ENCODE data around the gene ZNF362. TPM values are rescaled to one million over a fixed set of nuclear protein-coding genes. Genes with fewer than 3 reads are reported as not detected.

The ZNF362 gene
- total and polyA plus RNA-seq, 7 donors: 6.5 to 20.9 (median 15.2) TPM

DNA sequence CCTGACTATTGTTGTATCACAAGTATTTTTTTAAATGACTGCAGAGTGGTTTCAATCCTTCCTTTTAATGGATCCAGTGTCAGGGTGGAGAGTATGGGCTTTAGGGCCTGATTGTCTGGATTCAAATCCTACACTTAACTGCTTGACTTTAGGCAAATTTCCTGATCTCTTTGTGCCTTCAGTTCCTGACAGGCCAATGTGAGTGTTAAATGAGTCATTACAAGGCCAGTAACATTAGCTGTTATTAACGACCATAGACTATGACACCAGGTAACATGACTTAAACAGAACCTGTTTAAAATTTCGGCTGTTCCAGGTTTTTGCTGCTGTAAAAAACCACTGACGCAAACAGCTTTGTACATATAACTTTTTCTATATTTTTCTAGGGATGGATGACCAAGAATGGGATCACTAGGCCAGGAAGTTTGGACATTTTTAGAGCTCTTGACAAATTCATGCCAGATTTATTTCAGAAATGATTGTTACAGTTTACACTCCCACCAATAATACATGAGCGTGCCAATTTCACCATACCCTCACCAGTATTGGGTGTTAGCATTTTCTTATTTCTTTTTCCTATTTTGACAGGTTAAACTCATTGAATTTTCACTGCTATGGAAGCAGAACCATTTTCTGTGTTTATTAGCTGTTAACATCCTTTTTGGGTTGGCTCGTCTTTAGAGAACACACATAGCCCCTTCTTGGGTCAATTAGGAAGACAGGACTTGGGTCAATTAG, 11.3 kb downstream of the ZNF362 start:
- WGBS, 3 donors: 78 to 87% (median 85%) methylated on average over 5 of the region's 5 CpGs
- ATAC-seq (no peak), DNase-seq (no peak)
- H3K4me1 ChIP-seq: peaks cover 6% of the 10 kb centered on the region
- TF ChIP-seq CTCF (IDR thresholded peaks at IDR 0.05): no peak
- peaks cover 0 to 17% of the 10 kb centered on the region in 2 donors for H3K36me3 ChIP-seq (ENCODE audit: insufficient read depth in 1 of 2, low read depth in 1 of 2)
- H3K9me3 ChIP-seq: no peaks in the 10 kb centered on the region
- no peak overlapping the region for H3K4me3 ChIP-seq
- intact Hi-C loops (cut with DNase I): no loop called here
- no peak overlapping the region for H3K27ac ChIP-seq
- no peaks in the 10 kb centered on the region for H3K27me3 ChIP-seq (ENCODE audit: insufficient read depth in 3 of 3, low read length in 2 of 3)

GRCh38 chr1:33268457-33268856, 12.2 kb downstream of the ZNF362 start:
- Histone ChIP-seq H3K36me3 (ENCODE audit: insufficient read depth in 1 of 2, low read depth in 1 of 2) (peaks cover 0 to 17% of the 10 kb centered on the region in 2 donors), H3K4me1 (peaks cover 6% of the 10 kb centered on the region), H3K27ac (no peak overlapping the region), H3K4me3 (no peak overlapping the region), H3K27me3 (ENCODE audit: insufficient read depth in 3 of 3, low read length in 2 of 3) (no peaks in the 10 kb centered on the region), H3K9me3 (no peaks in the 10 kb centered on the region)
- TF ChIP-seq CTCF (IDR thresholded peaks at IDR 0.05): no peak
- intact Hi-C loops (cut with DNase I): no loop called here
- 74 to 80% (median 77%) methylated on average over 2 of the region's 2 CpGs for WGBS, 3 donors
- DNase-seq: no peak
- ATAC-seq: no peak

- peaks cover 0 to 17% of the 10 kb centered on the region in 2 donors for H3K36me3 ChIP-seq (ENCODE audit: insufficient read depth in 1 of 2, low read depth in 1 of 2)
- no peak for DNase-seq
- WGBS, 3 donors: 38 to 62% (median 51%) methylated on average over 5 of the region's 5 CpGs
- intact Hi-C loops (cut with DNase I): no loop called here
- no peak for TF ChIP-seq CTCF (IDR thresholded peaks at IDR 0.05)
- H3K27ac ChIP-seq: no peak overlapping the region
- H3K27me3 ChIP-seq (ENCODE audit: insufficient read depth in 3 of 3, low read length in 2 of 3): no peaks in the 10 kb centered on the region
- no peaks in the 10 kb centered on the region for H3K9me3 ChIP-seq
- no peak for ATAC-seq
- peaks cover 6% of the 10 kb centered on the region for H3K4me1 ChIP-seq
- H3K4me3 ChIP-seq: no peak overlapping the region
Observed at GRCh38 chr1:33268927-33269610, 12.8 kb downstream of the ZNF362 start.

DNA sequence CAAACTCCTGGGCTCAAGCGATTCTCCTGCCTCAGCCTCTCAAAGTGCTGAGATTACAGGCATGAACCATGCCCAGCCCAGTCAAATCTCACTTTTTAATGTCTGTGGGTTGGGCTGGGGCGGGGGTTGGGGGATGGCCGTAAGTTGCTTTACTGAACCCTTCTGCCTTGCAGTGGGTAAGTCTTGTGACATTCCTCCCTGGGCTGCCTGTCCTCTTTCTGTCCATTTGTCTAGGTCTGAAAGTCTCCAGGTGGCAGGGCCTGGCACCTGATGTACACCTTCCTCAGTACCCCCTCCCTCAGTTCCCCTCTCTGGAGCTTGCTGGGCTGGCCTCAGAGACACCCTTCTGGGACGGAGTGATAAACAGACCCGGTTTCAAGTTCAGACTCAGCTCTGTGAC, 13.3 kb downstream of the ZNF362 start:
- H3K27me3 ChIP-seq (ENCODE audit: insufficient read depth in 3 of 3, low read length in 2 of 3): no peaks in the 10 kb centered on the region
- H3K4me1 ChIP-seq: peaks cover 6% of the 10 kb centered on the region
- peaks cover 0 to 17% of the 10 kb centered on the region in 2 donors for H3K36me3 ChIP-seq (ENCODE audit: insufficient read depth in 1 of 2, low read depth in 1 of 2)
- 74 to 87% (median 75%) methylated on average over 5 of the region's 5 CpGs for WGBS, 3 donors
- intact Hi-C loops (cut with DNase I): no loop called here
- no peak overlapping the region for H3K4me3 ChIP-seq
- H3K9me3 ChIP-seq: no peaks in the 10 kb centered on the region
- no peak for DNase-seq
- no peak for TF ChIP-seq CTCF (IDR thresholded peaks at IDR 0.05)
- no peak overlapping the region for H3K27ac ChIP-seq
- ATAC-seq: no peak

Measured in psoas muscle (tissue), 8 donors.